Lung (tissue), 12 donors: ENCODE data around the gene ELF5. TPM values are rescaled to one million over a fixed set of nuclear protein-coding genes. Genes with fewer than 3 reads are reported as not detected.
A peak's percentile ranks its signal among the peaks of the same experiment; 100 is the strongest.

Experiments
- ATAC-seq: fragments of 200-7000 bp; cut with Tn5 transposase; one replicate; pipeline ENCODE4 v1.9.1; 2020; ENCODE audit warnings: moderate number of reproducible peaks; ENCODE audit not compliant: insufficient read depth, low FRiP score
- DNase-seq, 3 donors: peaks; one replicate each; pipeline ENCODE4 v3.0.0-alpha.2; 2013 to 2017
- H3K27ac ChIP-seq, 2 donors: one replicate each; pipeline ENCODE4 v1.5.1; 2013; ENCODE audit warnings: mild to moderate bottlenecking in 2 of 2, moderate library complexity in 2 of 2, control low read depth in 1 of 2, inconsistent platforms in 1 of 2, low read depth in 1 of 2, low read length in 1 of 2
- H3K27me3 ChIP-seq, 3 donors: one replicate each; pipeline ENCODE4 v1.5.1; 2013; ENCODE audit warnings: low read length in 2 of 3; ENCODE audit not compliant: control insufficient read depth in 3 of 3, insufficient read depth in 3 of 3
- H3K36me3 ChIP-seq, 4 donors: one replicate each; pipeline ENCODE4 v1.5.1; 2013; ENCODE audit warnings: low read length in 4 of 4, mild to moderate bottlenecking in 1 of 4, moderate library complexity in 1 of 4; ENCODE audit not compliant: control insufficient read depth in 4 of 4, insufficient read depth in 4 of 4
- H3K4me1 ChIP-seq, 5 donors: one replicate each; pipeline ENCODE4 v1.5.1; 2013; ENCODE audit warnings: low read length in 5 of 5, mild to moderate bottlenecking in 2 of 5, moderate library complexity in 1 of 5; ENCODE audit not compliant: control insufficient read depth in 5 of 5, insufficient read depth in 5 of 5
- H3K4me3 ChIP-seq: one replicate; pipeline ENCODE4 v1.5.1; 2013; ENCODE audit warnings: mild to moderate bottlenecking, control low read depth, moderate library complexity
- H3K9ac ChIP-seq, 2 donors: one replicate each; pipeline ENCODE4 v1.5.1; 2013; ENCODE audit warnings: low read length in 2 of 2, control low read depth in 1 of 2; ENCODE audit not compliant: insufficient read depth in 1 of 2
- H3K9me3 ChIP-seq, 4 donors: one replicate each; pipeline ENCODE4 v1.5.1; 2013; ENCODE audit warnings: low read length in 3 of 4, mild to moderate bottlenecking in 1 of 4, moderate library complexity in 1 of 4; ENCODE audit not compliant: control insufficient read depth in 4 of 4, insufficient read depth in 3 of 4
- CTCF ChIP-seq: IDR thresholded peaks from 2 replicates; pipeline ENCODE4 v1.5.1; 2012; ENCODE audit warnings: mild to moderate bottlenecking; ENCODE audit errors: control extremely low read depth, extremely low read depth
- WGBS, 2 donors: extraction: QIAGEN DNeasy Blood & Tissue Kit; methylation state at CpG; one replicate each; pipeline ENCODE4 v1.1.7; 2013; 5-methylcytosine and 5-hydroxymethylcytosine counted together
- polyA plus RNA-seq, 2 donors: library from polyadenylated mRNA; stranded (reverse); fragments of 200-250 nt; gene quantifications; one replicate each; pipeline ENCODE4 v1.2.1, GENCODE V29; 2013
- total RNA-seq, 2 donors: library from RNA; depleted of rRNA in 1 of 2; stranded (reverse); fragments of >200 nt in 1 of 2; gene quantifications; one replicate each; pipeline ENCODE4 v1.2.1, GENCODE V29; 2014 to 2021
- donor health status: control.
- donor health status: control.
- donor health status: Bipolar disorder and iron deficiency.
- donor health status: healthy.
- donor health status: DM: yes; HTN: yes; CAD: no.

The ELF5 gene
- total and polyA plus RNA-seq, 4 donors = 1.4 to 24.6 (median 7.2) TPM

GRCh38 chr11:34509336-34509876, 4.2 kb downstream of the ELF5 start:
- WGBS, 2 donors = 22 to 29% methylated on average over 5 of the region's 5 CpGs
- Histone ChIP-seq H3K27ac (no peak overlapping the region), H3K4me1 (peaks cover 0 to 23% (median 7%) of the 10 kb centered on the region in 5 donors)

GRCh38 chr11:34508524-34508923, 5.1 kb downstream of the ELF5 start:
- Histone ChIP-seq H3K4me1 (peaks cover 0 to 23% (median 8%) of the 10 kb centered on the region in 5 donors), H3K27me3 (no peaks in the 10 kb centered on the region), H3K4me3 (no peak overlapping the region), H3K36me3 (no peaks in the 10 kb centered on the region), H3K9me3 (no peaks in the 10 kb centered on the region), H3K9ac (no peak overlapping the region), H3K27ac (no peak overlapping the region)
- no peak for TF ChIP-seq CTCF
- ATAC-seq = no peak
- WGBS, 2 donors = 12 to 23% methylated on average over 2 of the region's 2 CpGs
- DNase-seq = peak in 1 of 3 donors; percentile 34

More at GRCh38 chr11:34509336-34509876, 4.2 kb downstream of the ELF5 start:
- Histone ChIP-seq H3K36me3 (no peaks in the 10 kb centered on the region), H3K9me3 (no peaks in the 10 kb centered on the region), H3K4me3 (no peak overlapping the region), H3K9ac (no peak overlapping the region), H3K27me3 (no peaks in the 10 kb centered on the region)
- ATAC-seq = no peak
- no peak for TF ChIP-seq CTCF
- peak in 1 of 3 donors; percentile 38 for DNase-seq

- no peak for TF ChIP-seq CTCF
- H3K9ac ChIP-seq = no peak overlapping the region
- WGBS, 2 donors = 54 to 77% methylated on average over 5 of the region's 5 CpGs
- H3K27ac ChIP-seq = peak overlapping the region in 1 of 2 donors; percentile 37
- DNase-seq (peak in 2 of 3 donors; percentile 59 to 61), ATAC-seq (no peak)
- peaks cover 0 to 21% (median 8%) of the 10 kb centered on the region in 5 donors for H3K4me1 ChIP-seq
- no peaks in the 10 kb centered on the region for H3K27me3 ChIP-seq
- H3K4me3 ChIP-seq = no peak overlapping the region
- H3K36me3 ChIP-seq = no peaks in the 10 kb centered on the region
- no peaks in the 10 kb centered on the region for H3K9me3 ChIP-seq
These were observed 6.0 kb downstream of the ELF5 start for GRCh38 chr11:34507610-34508009.

- peak; percentile 27 for ATAC-seq
- Histone ChIP-seq H3K36me3 (no peaks in the 10 kb centered on the region), H3K27ac (peak overlapping the region in 1 of 2 donors; percentile 37), H3K4me3 (no peak overlapping the region), H3K27me3 (no peaks in the 10 kb centered on the region), H3K9me3 (no peaks in the 10 kb centered on the region), H3K4me1 (peaks cover 0 to 26% (median 11%) of the 10 kb centered on the region in 5 donors), H3K9ac (no peak overlapping the region)
- TF ChIP-seq CTCF = no peak
- no peak for DNase-seq
- WGBS, 2 donors = 55 to 80% methylated on average over 6 of the region's 6 CpGs
These were observed 6.4 kb downstream of the ELF5 start for GRCh38 chr11:34507156-34507555.
